WTC11 (cell line): ENCODE measurements around the gene FHAD1. TPM values are rescaled to one million over a fixed set of nuclear protein-coding genes. Genes with fewer than 3 reads are reported as not detected.

Experiments
- ATAC-seq: fragments of 200-7000 bp; cut with Tn5 transposase; 2 replicates; pipeline ENCODE4 v1.10.0; 2021; ENCODE audit warnings: mild to moderate bottlenecking, moderate library complexity
- CTCF ChIA-PET: fragments of 300-600 bp; sonication (Branson Sonifier 250); formaldehyde crosslinking; loops from one replicate; lab custom pipeline; 2021; ENCODE audit warnings: antibody characterized with exemption; lab: Charles Lee
- POLR2A ChIA-PET: fragments of 350-600 bp; sonication (Branson Sonifier 250); formaldehyde crosslinking; loops from one replicate; lab custom pipeline; 2021; ENCODE audit warnings: antibody characterized with exemption; lab: Charles Lee
- DNase-seq: peaks from one replicate; pipeline ENCODE4 v3.0.0; 2021; ENCODE audit warnings: low spot score
- H3K27ac Mint-ChIP-seq: 2 replicates; pipeline ENCODE4 v1.8.0; 2021; ENCODE audit warnings: mixed read lengths
- H3K27me3 Mint-ChIP-seq: 2 replicates; pipeline ENCODE4 v1.8.0; 2021; ENCODE audit warnings: low read depth, mild to moderate bottlenecking, moderate library complexity, mixed read lengths
- H3K36me3 Mint-ChIP-seq: 2 replicates; pipeline ENCODE4 v1.8.0; 2021; ENCODE audit warnings: mixed read lengths
- H3K4me1 Mint-ChIP-seq: 2 replicates; pipeline ENCODE4 v1.8.0; 2022; ENCODE audit warnings: mixed read lengths
- H3K4me3 Mint-ChIP-seq: 2 replicates; pipeline ENCODE4 v1.8.0; 2021; ENCODE audit warnings: mild to moderate bottlenecking, moderate library complexity, mixed read lengths
- H3K9me3 Mint-ChIP-seq: 2 replicates; pipeline ENCODE4 v1.8.0; 2021; ENCODE audit warnings: mixed read lengths
- ARID4B ChIP-seq: sonication (generic); formaldehyde crosslinking; IDR thresholded peaks from 2 replicates; pipeline ENCODE4 v1.8.0; 2023; ENCODE audit warnings: missing genetic modification reagents, mild to moderate bottlenecking, borderline replicate concordance
- ATF1 ChIP-seq: sonication (generic); formaldehyde crosslinking; IDR thresholded peaks from 2 replicates; pipeline ENCODE4 v1.8.1; 2023; ENCODE audit warnings: mild to moderate bottlenecking, moderate library complexity, missing genetic modification reagents
- ATF2 ChIP-seq: sonication (generic); formaldehyde crosslinking; IDR thresholded peaks from 2 replicates; pipeline ENCODE4 v1.8.1; 2022; ENCODE audit warnings: low read depth, missing genetic modification reagents, borderline replicate concordance
- CDX4 ChIP-seq: fragments of 250-450 bp; sonication (Bioruptor Pico); IDR thresholded peaks from 2 replicates; pipeline ENCODE4 v1.9.0; 2021; ENCODE audit warnings: moderate library complexity, mild to moderate bottlenecking, inconsistent platforms, borderline replicate concordance
- CTCF ChIP-seq: fragments of 200-600 bp; IDR thresholded peaks from 2 replicates; pipeline ENCODE4 v1.8.0; 2022; ENCODE audit warnings: antibody characterized with exemption
- EMX1 ChIP-seq: fragments of 250-450 bp; sonication (Bioruptor Pico); IDR thresholded peaks from 2 replicates; pipeline ENCODE4 v1.8.0; 2021; ENCODE audit warnings: mild to moderate bottlenecking
- GTF2I ChIP-seq: fragments of 250-450 bp; sonication (Bioruptor Pico); conservative IDR thresholded peaks from 2 replicates; pipeline ENCODE4 v1.4.0; 2021; ENCODE audit warnings: mild to moderate bottlenecking
- IRF1 ChIP-seq: sonication (generic); formaldehyde crosslinking; IDR thresholded peaks from 2 replicates; pipeline ENCODE4 v1.8.0; 2023; ENCODE audit warnings: missing genetic modification reagents
- KAT7 ChIP-seq: sonication (generic); formaldehyde crosslinking; IDR thresholded peaks from 2 replicates; pipeline ENCODE4 v1.8.1; 2023; ENCODE audit warnings: missing genetic modification reagents, mild to moderate bottlenecking, borderline replicate concordance
- NFYB ChIP-seq: sonication (generic); formaldehyde crosslinking; conservative IDR thresholded peaks from 2 replicates; pipeline ENCODE4 v1.8.0; 2022; ENCODE audit warnings: low read depth, missing genetic modification reagents
- PRRX2 ChIP-seq: fragments of 250-450 bp; sonication (Bioruptor Pico); IDR thresholded peaks from 2 replicates; pipeline ENCODE4 v1.8.0; 2021; ENCODE audit warnings: mild to moderate bottlenecking
- RELA ChIP-seq: sonication (generic); formaldehyde crosslinking; IDR thresholded peaks from 2 replicates; pipeline ENCODE4 v1.8.1; 2022; ENCODE audit warnings: missing genetic modification reagents, mild to moderate bottlenecking, borderline replicate concordance
- TCF7 ChIP-seq: sonication (generic); formaldehyde crosslinking; IDR thresholded peaks from 2 replicates; pipeline ENCODE4 v1.8.0; 2022; ENCODE audit warnings: mild to moderate bottlenecking, low read depth, missing genetic modification reagents, moderate library complexity
- TEAD4 ChIP-seq: sonication (generic); formaldehyde crosslinking; IDR thresholded peaks from 2 replicates; pipeline ENCODE4 v1.8.0; 2022; ENCODE audit warnings: mild to moderate bottlenecking, missing genetic modification reagents
- ZBTB21 ChIP-seq: sonication (generic); formaldehyde crosslinking; IDR thresholded peaks from 2 replicates; pipeline ENCODE4 v1.8.1; 2023; ENCODE audit warnings: mild to moderate bottlenecking, missing genetic modification reagents, borderline replicate concordance
- ZNF138 ChIP-seq: sonication (generic); formaldehyde crosslinking; conservative IDR thresholded peaks from 2 replicates; pipeline ENCODE4 v1.8.1; 2022; ENCODE audit warnings: mild to moderate bottlenecking, moderate library complexity, missing genetic modification reagents
- ZNF232 ChIP-seq: sonication (generic); formaldehyde crosslinking; IDR thresholded peaks from 2 replicates; pipeline ENCODE4 v1.8.0; 2022; ENCODE audit warnings: mild to moderate bottlenecking, missing genetic modification reagents
- ZNF281 ChIP-seq: sonication (generic); formaldehyde crosslinking; IDR thresholded peaks from 2 replicates; pipeline ENCODE4 v1.8.0; 2023; ENCODE audit warnings: mild to moderate bottlenecking, missing genetic modification reagents
- ZNF396 ChIP-seq: fragments of 250-450 bp; sonication (Bioruptor Pico); IDR thresholded peaks from 2 replicates; pipeline ENCODE4 v1.8.0; 2021; ENCODE audit warnings: mild to moderate bottlenecking, moderate library complexity, borderline replicate concordance
- ZNF512 ChIP-seq: sonication (generic); formaldehyde crosslinking; IDR thresholded peaks from 2 replicates; pipeline ENCODE4 v1.8.1; 2022; ENCODE audit warnings: missing genetic modification reagents, borderline replicate concordance
- total RNA-seq: library from RNA; stranded (reverse); gene quantifications from 3 replicates; pipeline ENCODE4 v1.2.3, GENCODE V29; 2021

The FHAD1 gene
- total RNA-seq, 1 experiment from 2014 or later, result 3.0 TPM

- TF ChIP-seq GTF2I (no peak), PRRX2 (CRISPR knock-in tag) (no peak), ATF2 (CRISPR knock-in tag) (no peak), ZNF512 (CRISPR knock-in tag) (no peak), ZNF232 (CRISPR knock-in tag) (no peak), EMX1 (no peak), ZBTB21 (no peak), ARID4B (CRISPR knock-in tag) (no peak), ZNF281 (CRISPR knock-in tag) (no peak), CTCF (no peak), TCF7 (CRISPR knock-in tag) (no peak), NFYB (CRISPR knock-in tag) (no peak), ATF1 (CRISPR knock-in tag) (no peak), CDX4 (CRISPR knock-in tag) (no peak), ZNF138 (CRISPR knock-in tag) (no peak), KAT7 (CRISPR knock-in tag) (no peak), TEAD4 (no peak), IRF1 (CRISPR knock-in tag) (no peak), RELA (CRISPR knock-in tag) (no peak), ZNF396 (CRISPR knock-in tag) (no peak)
These were observed 62.7 kb downstream of the FHAD1 start for GRCh38 chr1:15309687-15310086.

More at GRCh38 chr1:15309687-15310086, 62.7 kb downstream of the FHAD1 start:
- ChIA-PET CTCF (interaction anchor here (0.6 to 1.8 kb wide), 4 partner anchors 14 to 181 kb away, joined by 3 to 9 read pairs (median 4); no protein-coding TSS in a partner anchor), POLR2A (no interaction called here)
- H3K4me3 Mint-ChIP-seq, result no peak overlapping the region
- H3K9me3 Mint-ChIP-seq, result peaks cover 24% of the 10 kb centered on the region
- no peak overlapping the region for H3K27ac Mint-ChIP-seq
- ATAC-seq (no peak), DNase-seq (no peak)
- peaks cover 23% of the 10 kb centered on the region for H3K36me3 Mint-ChIP-seq
- H3K4me1 Mint-ChIP-seq, result no peaks in the 10 kb centered on the region
- H3K27me3 Mint-ChIP-seq, result peaks cover 12% of the 10 kb centered on the region
